Activated CD4-positive, alpha-beta T cell treated with anti-CD3 and anti-CD28 coated beads, Interleukin-2, amount 50 U/mL, for 24 hours (primary cell): ENCODE measurements around the gene CPNE6.
A peak's percentile ranks its signal among the peaks of the same experiment; 100 is the strongest.
"Not testable (repeated sequence)": the region's sequence is repeated elsewhere in the genome, so short reads cannot be mapped to it uniquely, and the experiment has no call there.

Experiments used
- DNase-seq, 2 donors: peaks; one replicate each; pipeline ENCODE4 v3.0.0-alpha.2; 2020; ENCODE audit warnings: low read depth in 1 of 2, low spot score in 1 of 2

The CPNE6 gene

GRCh38 chr14:24071144-24071697 lies at the start of gene CPNE6:
TSS of gene CPNE6 (plus strand) at chr14:24071562. CDS start at chr14:24072937, 1,375 bp downstream.
- peak in 1 of 2 donors; percentile 48 for DNase-seq

- not testable (repeated sequence) for DNase-seq
Measured at GRCh38 chr14:24024939-24025418, 46.4 kb upstream of the CPNE6 start.

- not testable (repeated sequence) for DNase-seq
Measured at GRCh38 chr14:24029687-24030086, 41.7 kb upstream of the CPNE6 start.

GRCh38 chr14:24031331-24031730 lies 40.0 kb upstream of the CPNE6 start:
- not testable (repeated sequence) for DNase-seq

- no peak for DNase-seq
Measured at GRCh38 chr14:24032727-24033418, 38.5 kb upstream of the CPNE6 start.

GRCh38 chr14:24035769-24036168 lies 35.6 kb upstream of the CPNE6 start:
- DNase-seq: not testable (repeated sequence)

GRCh38 chr14:24036169-24036962 lies 35.0 kb upstream of the CPNE6 start:
- peak in 1 of 2 donors; percentile 39 for DNase-seq

GRCh38 chr14:24036963-24037657 lies 34.3 kb upstream of the CPNE6 start:
- not testable (repeated sequence) for DNase-seq

GRCh38 chr14:24037658-24038037 lies 33.7 kb upstream of the CPNE6 start:
- no peak for DNase-seq

GRCh38 chr14:24038686-24039085 lies 32.7 kb upstream of the CPNE6 start:
- no peak for DNase-seq

GRCh38 chr14:24040692-24041091 lies 30.7 kb upstream of the CPNE6 start:
- DNase-seq: no peak

- no peak for DNase-seq
Measured at GRCh38 chr14:24042746-24043145, 28.6 kb upstream of the CPNE6 start.

GRCh38 chr14:24049002-24049401 lies 22.4 kb upstream of the CPNE6 start:
- not testable (repeated sequence) for DNase-seq

GRCh38 chr14:24050753-24051152 lies 20.6 kb upstream of the CPNE6 start:
- DNase-seq: not testable (repeated sequence)

GRCh38 chr14:24051176-24051788 lies 20.1 kb upstream of the CPNE6 start:
- DNase-seq: no peak

- peak in 1 of 2 donors; percentile 36 for DNase-seq
Measured at GRCh38 chr14:24051789-24052655, 19.3 kb upstream of the CPNE6 start, which contains the start of gene CARMIL3. TSS of gene CARMIL3 (plus strand) at chr14:24052009. CDS start at chr14:24052154, 145 bp downstream.

GRCh38 chr14:24052656-24053547 lies 18.5 kb upstream of the CPNE6 start:
- peak in 1 of 2 donors; percentile 75 for DNase-seq

GRCh38 chr14:24053548-24054323 lies 17.6 kb upstream of the CPNE6 start:
- DNase-seq: no peak
